ENCODE results near the gene CRISPLD2. TPM values are rescaled to one million over a fixed set of nuclear protein-coding genes. Genes with fewer than 3 reads are reported as not detected.

The CRISPLD2 gene
- total RNA-seq, 1 experiment from 2014 or later: 9.4 TPM

- TF ChIP-seq ARID4B (CRISPR knock-in tag; IDR thresholded peaks at IDR 0.05; ENCODE audit: borderline replicate concordance) (no peak), ATF1 (CRISPR knock-in tag; IDR thresholded peaks at IDR 0.05) (no peak), IRF2 (CRISPR knock-in tag; IDR thresholded peaks at IDR 0.05; ENCODE audit: borderline replicate concordance, low read depth) (no peak), PRRX2 (CRISPR knock-in tag; IDR thresholded peaks at IDR 0.05) (no peak), MYBL2 (CRISPR knock-in tag; IDR thresholded peaks at IDR 0.05) (no peak), ETV6 (CRISPR knock-in tag; IDR thresholded peaks at IDR 0.05) (no peak)
- TF ChIP-seq, protein P1, sequence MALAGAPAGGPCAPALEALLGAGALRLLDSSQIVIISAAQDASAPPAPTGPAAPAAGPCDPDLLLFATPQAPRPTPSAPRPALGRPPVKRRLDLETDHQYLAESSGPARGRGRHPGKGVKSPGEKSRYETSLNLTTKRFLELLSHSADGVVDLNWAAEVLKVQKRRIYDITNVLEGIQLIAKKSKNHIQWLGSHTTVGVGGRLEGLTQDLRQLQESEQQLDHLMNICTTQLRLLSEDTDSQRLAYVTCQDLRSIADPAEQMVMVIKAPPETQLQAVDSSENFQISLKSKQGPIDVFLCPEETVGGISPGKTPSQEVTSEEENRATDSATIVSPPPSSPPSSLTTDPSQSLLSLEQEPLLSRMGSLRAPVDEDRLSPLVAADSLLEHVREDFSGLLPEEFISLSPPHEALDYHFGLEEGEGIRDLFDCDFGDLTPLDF (CRISPR knock-in tag; IDR thresholded peaks at IDR 0.05): no peak
Observed at GRCh38 chr16:84917492-84917891, 97.7 kb downstream of the CRISPLD2 start (continued).

GRCh38 chr16:84918006-84918909 lies 98.5 kb downstream of the CRISPLD2 start:
- CTCF ChIA-PET: interaction anchor here (0.7 to 1.8 kb wide), 2 partner anchors 34 kb away, joined by 3 to 12 read pairs; no protein-coding TSS in a partner anchor
- DNase-seq (ENCODE audit: low spot score) (no peak), ATAC-seq (no peak)
- H3K36me3 Mint-ChIP-seq: no peaks in the 10 kb centered on the region
- H3K4me1 Mint-ChIP-seq: no peaks in the 10 kb centered on the region; the same call in none of the 2 replicates
- H3K9me3 Mint-ChIP-seq: no peaks in the 10 kb centered on the region
- no peaks in the 10 kb centered on the region for H3K27me3 Mint-ChIP-seq (ENCODE audit: low read depth)
- no peak overlapping the region for H3K27ac Mint-ChIP-seq
- H3K4me3 Mint-ChIP-seq: no peak overlapping the region
- POLR2A ChIA-PET: no interaction called here
- TF ChIP-seq ZNF138 (CRISPR knock-in tag; conservative IDR thresholded peaks at IDR 0.05): no peak
- no peak for TF ChIP-seq TEAD1 (CRISPR knock-in tag; IDR thresholded peaks at IDR 0.05)
- no peak for TF ChIP-seq ATF1 (CRISPR knock-in tag; IDR thresholded peaks at IDR 0.05)
- no peak for TF ChIP-seq CREM (CRISPR knock-in tag; IDR thresholded peaks at IDR 0.05)
- no peak for TF ChIP-seq CBFB (CRISPR knock-in tag; IDR thresholded peaks at IDR 0.05; ENCODE audit: low read depth)
- TF ChIP-seq, protein P2, sequence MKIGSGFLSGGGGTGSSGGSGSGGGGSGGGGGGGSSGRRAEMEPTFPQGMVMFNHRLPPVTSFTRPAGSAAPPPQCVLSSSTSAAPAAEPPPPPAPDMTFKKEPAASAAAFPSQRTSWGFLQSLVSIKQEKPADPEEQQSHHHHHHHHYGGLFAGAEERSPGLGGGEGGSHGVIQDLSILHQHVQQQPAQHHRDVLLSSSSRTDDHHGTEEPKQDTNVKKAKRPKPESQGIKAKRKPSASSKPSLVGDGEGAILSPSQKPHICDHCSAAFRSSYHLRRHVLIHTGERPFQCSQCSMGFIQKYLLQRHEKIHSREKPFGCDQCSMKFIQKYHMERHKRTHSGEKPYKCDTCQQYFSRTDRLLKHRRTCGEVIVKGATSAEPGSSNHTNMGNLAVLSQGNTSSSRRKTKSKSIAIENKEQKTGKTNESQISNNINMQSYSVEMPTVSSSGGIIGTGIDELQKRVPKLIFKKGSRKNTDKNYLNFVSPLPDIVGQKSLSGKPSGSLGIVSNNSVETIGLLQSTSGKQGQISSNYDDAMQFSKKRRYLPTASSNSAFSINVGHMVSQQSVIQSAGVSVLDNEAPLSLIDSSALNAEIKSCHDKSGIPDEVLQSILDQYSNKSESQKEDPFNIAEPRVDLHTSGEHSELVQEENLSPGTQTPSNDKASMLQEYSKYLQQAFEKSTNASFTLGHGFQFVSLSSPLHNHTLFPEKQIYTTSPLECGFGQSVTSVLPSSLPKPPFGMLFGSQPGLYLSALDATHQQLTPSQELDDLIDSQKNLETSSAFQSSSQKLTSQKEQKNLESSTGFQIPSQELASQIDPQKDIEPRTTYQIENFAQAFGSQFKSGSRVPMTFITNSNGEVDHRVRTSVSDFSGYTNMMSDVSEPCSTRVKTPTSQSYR (CRISPR knock-in tag; IDR thresholded peaks at IDR 0.05): no peak
- no peak for TF ChIP-seq ETV6 (CRISPR knock-in tag; IDR thresholded peaks at IDR 0.05)
- no peak for TF ChIP-seq SMAD4 (CRISPR knock-in tag; IDR thresholded peaks at IDR 0.05)
- TF ChIP-seq, protein P3, sequence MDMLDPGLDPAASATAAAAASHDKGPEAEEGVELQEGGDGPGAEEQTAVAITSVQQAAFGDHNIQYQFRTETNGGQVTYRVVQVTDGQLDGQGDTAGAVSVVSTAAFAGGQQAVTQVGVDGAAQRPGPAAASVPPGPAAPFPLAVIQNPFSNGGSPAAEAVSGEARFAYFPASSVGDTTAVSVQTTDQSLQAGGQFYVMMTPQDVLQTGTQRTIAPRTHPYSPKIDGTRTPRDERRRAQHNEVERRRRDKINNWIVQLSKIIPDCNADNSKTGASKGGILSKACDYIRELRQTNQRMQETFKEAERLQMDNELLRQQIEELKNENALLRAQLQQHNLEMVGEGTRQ (CRISPR knock-in tag; IDR thresholded peaks at IDR 0.05): no peak
- TF ChIP-seq, protein P4, sequence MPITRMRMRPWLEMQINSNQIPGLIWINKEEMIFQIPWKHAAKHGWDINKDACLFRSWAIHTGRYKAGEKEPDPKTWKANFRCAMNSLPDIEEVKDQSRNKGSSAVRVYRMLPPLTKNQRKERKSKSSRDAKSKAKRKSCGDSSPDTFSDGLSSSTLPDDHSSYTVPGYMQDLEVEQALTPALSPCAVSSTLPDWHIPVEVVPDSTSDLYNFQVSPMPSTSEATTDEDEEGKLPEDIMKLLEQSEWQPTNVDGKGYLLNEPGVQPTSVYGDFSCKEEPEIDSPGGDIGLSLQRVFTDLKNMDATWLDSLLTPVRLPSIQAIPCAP (CRISPR knock-in tag; IDR thresholded peaks at IDR 0.05): no peak
- no peak for TF ChIP-seq NFYB (CRISPR knock-in tag; conservative IDR thresholded peaks at IDR 0.05; ENCODE audit: low read depth)
- no peak for TF ChIP-seq ZNF512 (CRISPR knock-in tag; IDR thresholded peaks at IDR 0.05; ENCODE audit: borderline replicate concordance)
- TF ChIP-seq, protein P5, sequence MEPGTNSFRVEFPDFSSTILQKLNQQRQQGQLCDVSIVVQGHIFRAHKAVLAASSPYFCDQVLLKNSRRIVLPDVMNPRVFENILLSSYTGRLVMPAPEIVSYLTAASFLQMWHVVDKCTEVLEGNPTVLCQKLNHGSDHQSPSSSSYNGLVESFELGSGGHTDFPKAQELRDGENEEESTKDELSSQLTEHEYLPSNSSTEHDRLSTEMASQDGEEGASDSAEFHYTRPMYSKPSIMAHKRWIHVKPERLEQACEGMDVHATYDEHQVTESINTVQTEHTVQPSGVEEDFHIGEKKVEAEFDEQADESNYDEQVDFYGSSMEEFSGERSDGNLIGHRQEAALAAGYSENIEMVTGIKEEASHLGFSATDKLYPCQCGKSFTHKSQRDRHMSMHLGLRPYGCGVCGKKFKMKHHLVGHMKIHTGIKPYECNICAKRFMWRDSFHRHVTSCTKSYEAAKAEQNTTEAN (CRISPR knock-in tag; IDR thresholded peaks at IDR 0.05): no peak
- no peak for TF ChIP-seq CREB1 (CRISPR knock-in tag; IDR thresholded peaks at IDR 0.05)
- no peak for TF ChIP-seq TEAD4 (CRISPR knock-in tag; IDR thresholded peaks at IDR 0.05)
- TF ChIP-seq PREB (CRISPR knock-in tag; IDR thresholded peaks at IDR 0.05; ENCODE audit: borderline replicate concordance): no peak

All from WTC11 (cell line).